Stomach smooth muscle (tissue), 2 donors: ENCODE measurements around the gene DDR2.

Experiments used
- H3K27ac ChIP-seq: one replicate; pipeline ENCODE4 v1.7.0; 2013; ENCODE audit warnings: mild to moderate bottlenecking, low read length, inconsistent platforms
- H3K27me3 ChIP-seq, 2 donors: one replicate each; pipeline ENCODE4 v1.7.0; 2013; ENCODE audit warnings: low read length in 2 of 2; ENCODE audit not compliant: insufficient read depth in 2 of 2, control insufficient read depth in 1 of 2
- H3K36me3 ChIP-seq, 2 donors: one replicate each; pipeline ENCODE4 v1.7.0; 2013; ENCODE audit warnings: low read length in 2 of 2; ENCODE audit not compliant: control insufficient read depth in 2 of 2, insufficient read depth in 2 of 2
- H3K4me1 ChIP-seq: one replicate; pipeline ENCODE4 v1.7.0; 2013; ENCODE audit warnings: low read length; ENCODE audit not compliant: control insufficient read depth, insufficient read depth
- H3K4me3 ChIP-seq, 2 donors: one replicate each; pipeline ENCODE4 v1.7.0; 2013; ENCODE audit warnings: low read length in 2 of 2
- H3K9ac ChIP-seq, 2 donors: one replicate each; pipeline ENCODE4 v1.7.0; 2013; ENCODE audit warnings: low read length in 2 of 2, mild to moderate bottlenecking in 1 of 2
- H3K9me3 ChIP-seq, 2 donors: one replicate each; pipeline ENCODE4 v1.7.0; 2013; ENCODE audit warnings: low read length in 2 of 2; ENCODE audit not compliant: control insufficient read depth in 2 of 2
- donor health status: healthy.
- donor health status: Pancreatic carcinoma.

Gene DDR2

GRCh38 chr1:162682013-162682419, 49.8 kb downstream of the DDR2 start:
- H3K27ac ChIP-seq, result peak overlapping the region; percentile 87
- H3K4me1 ChIP-seq, result peaks cover 48% of the 10 kb centered on the region
- H3K36me3 ChIP-seq, result no peaks in the 10 kb centered on the region

GRCh38 chr1:162687870-162688269, 55.6 kb downstream of the DDR2 start:
- Histone ChIP-seq H3K4me1 (peaks cover 65% of the 10 kb centered on the region), H3K4me3 (peak overlapping the region; percentile 30 to 47), H3K27ac (peak overlapping the region; percentile 97), H3K36me3 (no peaks in the 10 kb centered on the region), H3K27me3 (no peaks in the 10 kb centered on the region), H3K9me3 (no peaks in the 10 kb centered on the region), H3K9ac (peak overlapping the region; percentile 54 to 73)

More at GRCh38 chr1:162682013-162682419, 49.8 kb downstream of the DDR2 start:
- no peak overlapping the region for H3K4me3 ChIP-seq
- H3K27me3 ChIP-seq, result no peaks in the 10 kb centered on the region
- no peaks in the 10 kb centered on the region for H3K9me3 ChIP-seq
- no peak overlapping the region for H3K9ac ChIP-seq

GRCh38 chr1:162688521-162688920, 56.3 kb downstream of the DDR2 start:
- Histone ChIP-seq H3K4me3 (peak overlapping the region in 1 of 2 donors; percentile 29), H3K27me3 (no peaks in the 10 kb centered on the region), H3K36me3 (no peaks in the 10 kb centered on the region), H3K4me1 (peaks cover 69% of the 10 kb centered on the region), H3K9ac (peak overlapping the region; percentile 54 to 73), H3K27ac (peak overlapping the region; percentile 97), H3K9me3 (no peaks in the 10 kb centered on the region)

- peaks cover 73% of the 10 kb centered on the region for H3K4me1 ChIP-seq
- H3K36me3 ChIP-seq, result no peaks in the 10 kb centered on the region
- H3K9me3 ChIP-seq, result no peaks in the 10 kb centered on the region
- peak overlapping the region in 1 of 2 donors; percentile 29 for H3K4me3 ChIP-seq
- H3K27ac ChIP-seq, result peak overlapping the region; percentile 97
- H3K27me3 ChIP-seq, result no peaks in the 10 kb centered on the region
- peak overlapping the region; percentile 13 to 34 for H3K9ac ChIP-seq
Observed at GRCh38 chr1:162688931-162689330, 56.7 kb downstream of the DDR2 start.

GRCh38 chr1:162689745-162690671, 57.7 kb downstream of the DDR2 start:
- Histone ChIP-seq H3K36me3 (no peaks in the 10 kb centered on the region), H3K9ac (peak overlapping the region; percentile 36 to 40), H3K4me3 (no peak overlapping the region), H3K27me3 (no peaks in the 10 kb centered on the region), H3K27ac (peak overlapping the region; percentile 97), H3K4me1 (peaks cover 73% of the 10 kb centered on the region), H3K9me3 (no peaks in the 10 kb centered on the region)

- peak overlapping the region; percentile 40 to 47 for H3K9ac ChIP-seq
- peaks cover 73% of the 10 kb centered on the region for H3K4me1 ChIP-seq
- H3K9me3 ChIP-seq, result no peaks in the 10 kb centered on the region
- H3K27ac ChIP-seq, result peak overlapping the region; percentile 89
- H3K27me3 ChIP-seq, result no peaks in the 10 kb centered on the region
- H3K36me3 ChIP-seq, result no peaks in the 10 kb centered on the region
- H3K4me3 ChIP-seq, result peak overlapping the region; percentile 5 to 35
Observed at GRCh38 chr1:162690672-162691434, 58.6 kb downstream of the DDR2 start.

- H3K9me3 ChIP-seq, result no peaks in the 10 kb centered on the region
- no peaks in the 10 kb centered on the region for H3K27me3 ChIP-seq
- peak overlapping the region; percentile 89 for H3K27ac ChIP-seq
- peak overlapping the region in 1 of 2 donors; percentile 40 for H3K4me3 ChIP-seq
- H3K4me1 ChIP-seq, result peaks cover 78% of the 10 kb centered on the region
- H3K36me3 ChIP-seq, result no peaks in the 10 kb centered on the region
- H3K9ac ChIP-seq, result peak overlapping the region in 1 of 2 donors; percentile 40
Observed at GRCh38 chr1:162691999-162692575, 59.8 kb downstream of the DDR2 start.

- peak overlapping the region in 1 of 2 donors; percentile 29 for H3K9ac ChIP-seq
- peaks cover 71% of the 10 kb centered on the region for H3K4me1 ChIP-seq
- no peaks in the 10 kb centered on the region for H3K36me3 ChIP-seq
- no peak overlapping the region for H3K4me3 ChIP-seq
- no peaks in the 10 kb centered on the region for H3K27me3 ChIP-seq
- no peaks in the 10 kb centered on the region for H3K9me3 ChIP-seq
- H3K27ac ChIP-seq, result peak overlapping the region; percentile 94
Observed at GRCh38 chr1:162694911-162695310, 62.6 kb downstream of the DDR2 start.

GRCh38 chr1:162695687-162696086, 63.4 kb downstream of the DDR2 start:
- peak overlapping the region; percentile 94 for H3K27ac ChIP-seq
- H3K4me1 ChIP-seq, result peaks cover 72% of the 10 kb centered on the region
- H3K9ac ChIP-seq, result peak overlapping the region; percentile 29 to 55

GRCh38 chr1:162696286-162696862, 64.1 kb downstream of the DDR2 start:
- Histone ChIP-seq H3K4me3 (peak overlapping the region in 1 of 2 donors; percentile 17), H3K4me1 (peaks cover 65% of the 10 kb centered on the region), H3K36me3 (no peaks in the 10 kb centered on the region), H3K9ac (peak overlapping the region; percentile 42 to 43), H3K27me3 (no peaks in the 10 kb centered on the region), H3K27ac (peak overlapping the region; percentile 94), H3K9me3 (no peaks in the 10 kb centered on the region)

More at GRCh38 chr1:162695687-162696086, 63.4 kb downstream of the DDR2 start:
- Histone ChIP-seq H3K9me3 (no peaks in the 10 kb centered on the region), H3K36me3 (no peaks in the 10 kb centered on the region), H3K4me3 (peak overlapping the region in 1 of 2 donors; percentile 16), H3K27me3 (no peaks in the 10 kb centered on the region)
